DOHH2 (cell line): ENCODE data around the gene CD52.

Experiments
- EZH2phosphoT487 ChIP-seq: fragments of 200-600 bp; sonication (generic); IDR thresholded peaks from 2 replicates; pipeline ENCODE4 v1.6.1; 2017; ENCODE audit warnings: borderline replicate concordance, mild to moderate bottlenecking, antibody characterized with exemption, low read length, moderate library complexity, mixed read lengths
- TF ChIP-seq, protein P1 (sequence below): fragments of 200-600 bp; sonication (generic); IDR thresholded peaks from one replicate; pipeline ENCODE4 v1.5.1; 2014; ENCODE audit warnings: antibody characterized with exemption, mild to moderate bottlenecking, low read depth, low read length; ENCODE audit not compliant: poor library complexity, severe bottlenecking

DNA sequence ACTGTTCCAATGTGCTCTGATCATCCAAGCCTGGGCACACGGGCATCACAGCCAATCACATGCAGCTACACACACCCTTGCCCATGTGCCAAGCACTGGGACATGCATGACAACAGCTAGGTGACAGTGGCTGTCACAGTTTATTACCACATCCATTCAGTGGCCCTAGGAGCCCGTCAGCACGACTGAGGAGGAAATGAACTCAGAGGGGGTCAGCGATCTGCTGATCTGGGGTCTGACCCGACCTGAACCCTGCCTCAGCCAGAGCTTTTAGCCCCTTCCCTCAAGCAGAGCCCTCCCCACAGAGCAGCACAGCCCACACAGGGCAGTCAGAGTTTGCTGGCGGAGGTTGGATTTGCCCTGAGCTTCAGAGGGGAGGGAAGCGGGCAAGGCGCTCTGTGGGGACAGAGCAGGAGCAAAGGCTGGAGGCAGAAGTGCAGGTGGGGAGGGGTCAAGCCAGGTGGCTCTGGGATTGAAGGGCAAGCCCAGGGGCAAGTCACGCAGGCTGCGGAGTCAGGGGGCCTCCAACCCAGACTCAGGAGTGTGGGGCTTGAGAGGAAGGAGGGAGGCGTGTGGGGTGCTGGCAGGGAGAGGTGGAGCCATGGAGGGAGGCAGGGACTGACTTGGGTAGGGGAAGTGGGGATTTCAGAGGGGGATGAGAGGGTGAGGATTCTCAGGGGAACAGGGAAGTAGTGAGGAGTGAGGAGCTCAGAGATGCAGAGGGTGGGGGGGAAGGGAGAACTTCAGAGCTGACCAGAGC lies 27.5 kb upstream of the CD52 start:
- TF ChIP-seq, protein P1, sequence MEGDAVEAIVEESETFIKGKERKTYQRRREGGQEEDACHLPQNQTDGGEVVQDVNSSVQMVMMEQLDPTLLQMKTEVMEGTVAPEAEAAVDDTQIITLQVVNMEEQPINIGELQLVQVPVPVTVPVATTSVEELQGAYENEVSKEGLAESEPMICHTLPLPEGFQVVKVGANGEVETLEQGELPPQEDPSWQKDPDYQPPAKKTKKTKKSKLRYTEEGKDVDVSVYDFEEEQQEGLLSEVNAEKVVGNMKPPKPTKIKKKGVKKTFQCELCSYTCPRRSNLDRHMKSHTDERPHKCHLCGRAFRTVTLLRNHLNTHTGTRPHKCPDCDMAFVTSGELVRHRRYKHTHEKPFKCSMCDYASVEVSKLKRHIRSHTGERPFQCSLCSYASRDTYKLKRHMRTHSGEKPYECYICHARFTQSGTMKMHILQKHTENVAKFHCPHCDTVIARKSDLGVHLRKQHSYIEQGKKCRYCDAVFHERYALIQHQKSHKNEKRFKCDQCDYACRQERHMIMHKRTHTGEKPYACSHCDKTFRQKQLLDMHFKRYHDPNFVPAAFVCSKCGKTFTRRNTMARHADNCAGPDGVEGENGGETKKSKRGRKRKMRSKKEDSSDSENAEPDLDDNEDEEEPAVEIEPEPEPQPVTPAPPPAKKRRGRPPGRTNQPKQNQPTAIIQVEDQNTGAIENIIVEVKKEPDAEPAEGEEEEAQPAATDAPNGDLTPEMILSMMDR: no peak
- no peak for TF ChIP-seq EZH2phosphoT487
